ENCODE results near the gene ARHGAP21. TPM values are rescaled to one million over a fixed set of nuclear protein-coding genes. Genes with fewer than 3 reads are reported as not detected.

The ARHGAP21 gene
- total and polyA plus RNA-seq, 9 of the 15 experiments (the other 6 are each of a cell fraction or from before 2014, with no cell fraction given): 13.6 to 145 (median 60.8) TPM

- TF ChIP-seq, protein P1, sequence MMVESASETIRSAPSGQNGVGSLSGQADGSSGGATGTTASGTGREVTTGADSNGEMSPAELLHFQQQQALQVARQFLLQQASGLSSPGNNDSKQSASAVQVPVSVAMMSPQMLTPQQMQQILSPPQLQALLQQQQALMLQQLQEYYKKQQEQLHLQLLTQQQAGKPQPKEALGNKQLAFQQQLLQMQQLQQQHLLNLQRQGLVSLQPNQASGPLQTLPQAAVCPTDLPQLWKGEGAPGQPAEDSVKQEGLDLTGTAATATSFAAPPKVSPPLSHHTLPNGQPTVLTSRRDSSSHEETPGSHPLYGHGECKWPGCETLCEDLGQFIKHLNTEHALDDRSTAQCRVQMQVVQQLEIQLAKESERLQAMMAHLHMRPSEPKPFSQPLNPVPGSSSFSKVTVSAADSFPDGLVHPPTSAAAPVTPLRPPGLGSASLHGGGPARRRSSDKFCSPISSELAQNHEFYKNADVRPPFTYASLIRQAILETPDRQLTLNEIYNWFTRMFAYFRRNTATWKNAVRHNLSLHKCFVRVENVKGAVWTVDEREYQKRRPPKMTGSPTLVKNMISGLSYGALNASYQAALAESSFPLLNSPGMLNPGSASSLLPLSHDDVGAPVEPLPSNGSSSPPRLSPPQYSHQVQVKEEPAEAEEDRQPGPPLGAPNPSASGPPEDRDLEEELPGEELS (CRISPR knock-in tag; IDR thresholded peaks at IDR 0.05; ENCODE audit: borderline replicate concordance): no peak
- no peak for TF ChIP-seq FOXA3 (CRISPR knock-in tag; conservative IDR thresholded peaks at IDR 0.05 in 1 of 2, IDR thresholded peaks at IDR 0.05 in 1 of 2)
- TF ChIP-seq ETV5 (CRISPR knock-in tag; IDR thresholded peaks at IDR 0.05; ENCODE audit: low read depth): no peak
- TF ChIP-seq HCFC1 (IDR thresholded peaks at IDR 0.05; ENCODE audit: low read depth, low read length): no peak
- no peak for TF ChIP-seq YBX1 (IDR thresholded peaks at IDR 0.05)
- no peak for TF ChIP-seq ZBTB33 (CRISPR knock-in tag; IDR thresholded peaks at IDR 0.05)
- TF ChIP-seq ZNF224 (CRISPR knock-in tag; IDR thresholded peaks at IDR 0.05): no peak
- no peak for TF ChIP-seq THRAP3 (IDR thresholded peaks at IDR 0.05; ENCODE audit: borderline replicate concordance)
- TF ChIP-seq ZNF512 (tag; IDR thresholded peaks at IDR 0.05): no peak
- no peak for TF ChIP-seq MECOM (CRISPR knock-in tag; IDR thresholded peaks at IDR 0.05)
- TF ChIP-seq ZNF165 (CRISPR knock-in tag; IDR thresholded peaks at IDR 0.05; ENCODE audit: borderline replicate concordance): no peak
- no peak for TF ChIP-seq ZNF217 (CRISPR knock-in tag; IDR thresholded peaks at IDR 0.05)
- 0 out of 2 replicates have a peak, but pooled peaks have one; percentile 54 for TF ChIP-seq GATAD2B (IDR thresholded peaks at IDR 0.05; ENCODE audit: borderline replicate concordance)
- peak in 1 of 2 experiments; percentile 82; a peak in 2 of 4 replicates for TF ChIP-seq RCOR1 (IDR thresholded peaks at IDR 0.05; ENCODE audit: borderline replicate concordance in 1 of 2, low read depth in 2 of 2, low read length in 2 of 2)
- TF ChIP-seq SMARCA4 (IDR thresholded peaks at IDR 0.05): peak; percentile 95
- no peak for TF ChIP-seq DNMT1 (IDR thresholded peaks at IDR 0.05)
- TF ChIP-seq BACH1 (tag; IDR thresholded peaks at IDR 0.05): no peak
- TF ChIP-seq, protein P2, sequence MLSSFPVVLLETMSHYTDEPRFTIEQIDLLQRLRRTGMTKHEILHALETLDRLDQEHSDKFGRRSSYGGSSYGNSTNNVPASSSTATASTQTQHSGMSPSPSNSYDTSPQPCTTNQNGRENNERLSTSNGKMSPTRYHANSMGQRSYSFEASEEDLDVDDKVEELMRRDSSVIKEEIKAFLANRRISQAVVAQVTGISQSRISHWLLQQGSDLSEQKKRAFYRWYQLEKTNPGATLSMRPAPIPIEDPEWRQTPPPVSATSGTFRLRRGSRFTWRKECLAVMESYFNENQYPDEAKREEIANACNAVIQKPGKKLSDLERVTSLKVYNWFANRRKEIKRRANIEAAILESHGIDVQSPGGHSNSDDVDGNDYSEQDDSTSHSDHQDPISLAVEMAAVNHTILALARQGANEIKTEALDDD (IDR thresholded peaks at IDR 0.05): no peak
- peak; percentile 85; the same call in 1 of the 2 replicates for TF ChIP-seq SMARCC2 (IDR thresholded peaks at IDR 0.05; ENCODE audit: low read depth)
- TF ChIP-seq PKNOX1 (IDR thresholded peaks at IDR 0.05): no peak; the same call in 1 of the 2 replicates
- no peak for TF ChIP-seq ERF (CRISPR knock-in tag; IDR thresholded peaks at IDR 0.05)
- no peak for TF ChIP-seq U2AF2 (optimal IDR thresholded peaks at IDR 0.05; ENCODE audit: low read depth, low read length)
- peak; percentile 76 for TF ChIP-seq ZNF766 (CRISPR knock-in tag; conservative IDR thresholded peaks at IDR 0.05)
These were observed 154.3 kb downstream of the ARHGAP21 start (continued) for GRCh38 chr10:24569330-24569796.
